ENCODE data around the gene MAD2L2.

DNA sequence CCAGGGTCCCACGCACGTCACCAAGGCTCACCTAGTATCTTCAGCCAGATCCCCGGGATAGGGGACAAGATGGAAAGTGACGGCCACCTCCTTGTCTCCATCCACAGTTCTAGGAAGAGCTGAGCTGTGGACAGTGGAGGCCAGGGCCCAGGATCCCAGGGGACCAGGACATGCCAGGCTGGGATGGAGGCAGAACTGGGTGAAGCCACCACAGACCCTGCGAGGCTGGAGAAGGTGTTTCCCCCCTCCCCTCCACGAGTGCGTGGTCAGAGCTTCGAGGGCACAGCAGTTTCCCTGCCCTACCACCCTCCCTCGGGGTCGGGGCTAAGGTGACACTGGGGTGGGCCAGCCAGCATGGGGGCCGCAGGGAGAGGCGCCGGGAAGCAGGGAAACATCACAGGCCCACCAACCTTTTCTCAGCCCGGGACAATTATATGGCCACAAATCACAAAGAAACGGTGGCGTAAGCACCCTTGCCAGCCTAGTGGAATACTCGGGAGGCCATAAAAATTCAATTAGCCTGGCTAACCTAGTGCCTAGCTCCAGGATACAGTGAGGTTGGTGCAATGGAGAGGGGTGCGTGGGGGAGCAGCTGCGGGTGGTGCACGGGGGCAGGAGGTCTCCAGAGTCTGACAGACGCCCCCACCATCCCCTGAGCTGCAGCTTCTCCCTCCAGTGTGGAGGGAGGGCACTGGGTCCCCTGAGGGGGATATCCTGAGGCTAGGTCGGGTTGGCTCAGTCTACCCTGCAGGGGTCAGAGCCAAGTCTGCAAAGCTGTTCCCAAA is 23.9 kb upstream of the MAD2L2 start:
- TF ChIP-seq CTCF (IDR thresholded peaks at IDR 0.05) (no peak), POLR2A (IDR thresholded peaks at IDR 0.05) (no peak), EP300 (IDR thresholded peaks at IDR 0.05) (no peak), POLR2AphosphoS5 (IDR thresholded peaks at IDR 0.05) (no peak)
